ENCODE data around the gene CDH13. TPM values are rescaled to one million over a fixed set of nuclear protein-coding genes. Genes with fewer than 3 reads are reported as not detected.

The CDH13 gene
- total and polyA plus RNA-seq, 2 of the 8 experiments (the other 6 are each of a cell fraction or from before 2014, with no cell fraction given), result 2.3 to 2.4 TPM

DNA sequence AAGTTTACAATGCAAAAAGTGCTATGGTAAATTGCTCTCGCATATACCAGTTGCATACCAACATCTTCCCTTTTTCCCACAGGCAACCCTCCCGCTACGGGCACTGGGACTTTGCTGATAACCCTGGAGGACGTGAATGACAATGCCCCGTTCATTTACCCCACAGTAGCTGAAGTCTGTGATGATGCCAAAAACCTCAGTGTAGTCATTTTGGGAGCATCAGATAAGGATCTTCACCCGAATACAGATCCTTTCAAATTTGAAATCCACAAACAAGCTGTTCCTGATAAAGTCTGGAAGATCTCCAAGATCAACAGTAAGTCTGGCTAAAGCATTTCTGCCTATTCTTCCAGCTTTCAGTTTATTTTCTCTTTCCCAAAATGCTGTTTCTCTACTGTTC lies 1153.1 kb downstream of the CDH13 start:
- CTCF ChIA-PET (ENCODE audit: partially characterized antibody), result no interaction called here
- H2BK20ac ChIP-seq (ENCODE audit: low read length), result no peak overlapping the region
- no peak overlapping the region for H3K23ac ChIP-seq (ENCODE audit: insufficient read length)
- no peak overlapping the region for H3K4ac ChIP-seq (replicated peaks; ENCODE audit: insufficient read length, low read depth, low read length)
- H3K14ac ChIP-seq (ENCODE audit: insufficient read length), result no peak overlapping the region
- H3K56ac ChIP-seq (replicated peaks; ENCODE audit: insufficient read length, low read depth, low read length), result no peak overlapping the region
- no peaks in the 10 kb centered on the region for H4K20me1 ChIP-seq (replicated peaks in 1 of 2; ENCODE audit: control insufficient read depth in 1 of 2, insufficient read depth in 2 of 2, low read length in 2 of 2)
- H3K79me2 ChIP-seq (ENCODE audit: control insufficient read depth in 1 of 2, insufficient read depth in 2 of 2, low read length in 2 of 2), result no peaks in the 10 kb centered on the region
- H3K18ac ChIP-seq (ENCODE audit: extremely low read depth, low read length), result no peak overlapping the region
- no peaks in the 10 kb centered on the region for H3K36me3 ChIP-seq (ENCODE audit: control insufficient read depth in 2 of 4, insufficient read depth in 4 of 4, low read length in 3 of 4)
- POLR2A ChIA-PET (ENCODE audit: partially characterized antibody), result no interaction called here
- H4K5ac ChIP-seq (ENCODE audit: insufficient read length, low read depth, low read length), result no peak overlapping the region
- H2BK120ac ChIP-seq (replicated peaks; ENCODE audit: low read depth, low read length), result no peak overlapping the region
- H3K4me3 ChIP-seq (ENCODE audit: extremely low read depth in 1 of 4, insufficient read depth in 2 of 4, low read depth in 3 of 4, low read length in 4 of 4), result no peak overlapping the region
- TF ChIP-seq, protein P1, sequence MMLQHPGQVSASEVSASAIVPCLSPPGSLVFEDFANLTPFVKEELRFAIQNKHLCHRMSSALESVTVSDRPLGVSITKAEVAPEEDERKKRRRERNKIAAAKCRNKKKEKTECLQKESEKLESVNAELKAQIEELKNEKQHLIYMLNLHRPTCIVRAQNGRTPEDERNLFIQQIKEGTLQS (IDR thresholded peaks at IDR 0.05; ENCODE audit: insufficient read depth, low read depth, low read length), result no peak
- TF ChIP-seq RNF2 (IDR thresholded peaks at IDR 0.05; ENCODE audit: borderline replicate concordance, low read depth, low read length, missing control alignments, poor library complexity, severe bottlenecking), result no peak
- TF ChIP-seq JUND (IDR thresholded peaks at IDR 0.05; ENCODE audit: low read length), result no peak
- TF ChIP-seq MAFK (IDR thresholded peaks at IDR 0.05; ENCODE audit: low read depth, low read length), result no peak
- no peak for TF ChIP-seq POLR2A (IDR thresholded peaks at IDR 0.05; ENCODE audit: control extremely low read depth in 1 of 2, low read depth in 2 of 2, low read length in 2 of 2)
- TF ChIP-seq FOSL1 (IDR thresholded peaks at IDR 0.05; ENCODE audit: insufficient read depth, low read depth, low read length), result no peak
- H3K9ac ChIP-seq (replicated peaks in 1 of 4; ENCODE audit: extremely low read depth in 1 of 4, low read depth in 3 of 4, low read length in 3 of 4), result no peak overlapping the region
- H3K27me3 ChIP-seq (replicated peaks in 1 of 4; ENCODE audit: control insufficient read depth in 3 of 4, extremely low read depth in 1 of 4, insufficient read depth in 3 of 4, low read length in 3 of 4), result no peaks in the 10 kb centered on the region
- H3K79me1 ChIP-seq (ENCODE audit: low read depth, low read length), result no peaks in the 10 kb centered on the region
- no peak overlapping the region for H4K91ac ChIP-seq (replicated peaks; ENCODE audit: insufficient read length, low read length)
- WGBS, 2 experiments (ENCODE audit: extremely low coverage in 1 of 2, insufficient coverage in 1 of 2, insufficient read length in 1 of 2, insufficient replicate concordance in 2 of 2, low coverage in 1 of 2, low lambda C conversion rate in 2 of 2, missing lambda C conversion rate in 1 of 2), result 89% methylated on average over 6 of the region's 6 CpGs; no CpG with 5 or more reads in 1 of the 2 experiments
- no peak overlapping the region for H2AFZ ChIP-seq (ENCODE audit: low read length)
- no peak overlapping the region for H3K4me2 ChIP-seq (ENCODE audit: insufficient read depth in 1 of 2, low read depth in 2 of 2, low read length in 2 of 2)
- H2BK15ac ChIP-seq (ENCODE audit: low read length), result no peak overlapping the region
- no peak overlapping the region for H4K8ac ChIP-seq (ENCODE audit: extremely low read depth, insufficient read depth, low read length)
- H2BK5ac ChIP-seq (ENCODE audit: low read depth, low read length), result no peak overlapping the region
- no peak overlapping the region for H2AK5ac ChIP-seq (ENCODE audit: low read depth, low read length)
- no peaks in the 10 kb centered on the region for H3K9me3 ChIP-seq (ENCODE audit: insufficient read depth in 2 of 2, low read depth in 1 of 2, low read length in 1 of 2)
- no peak overlapping the region for H2BK12ac ChIP-seq (ENCODE audit: low read depth, low read length)
- DNase-seq (ENCODE audit: low read depth in 1 of 2, low spot score in 2 of 2) (no peak), FAIRE-seq (no peak)
- H3K4me1 ChIP-seq (replicated peaks in 1 of 4; ENCODE audit: control insufficient read depth in 3 of 4, insufficient read depth in 4 of 4, low read length in 3 of 4), result peaks cover 0 to 2% (median 0%) of the 10 kb centered on the region in 4 experiments; a peak in 1 of 7 replicates
- H3K23me2 ChIP-seq (ENCODE audit: low read depth, low read length), result no peaks in the 10 kb centered on the region
- H3K27ac ChIP-seq (ENCODE audit: low read depth, low read length), result no peak overlapping the region
